ENCODE measurements around the gene ARFGEF2. TPM values are rescaled to one million over a fixed set of nuclear protein-coding genes. Genes with fewer than 3 reads are reported as not detected.

Gene ARFGEF2
- total and polyA plus RNA-seq, 2 of the 4 experiments (the other 2 are of a cell fraction): 10.3 to 39.1 TPM

DNA sequence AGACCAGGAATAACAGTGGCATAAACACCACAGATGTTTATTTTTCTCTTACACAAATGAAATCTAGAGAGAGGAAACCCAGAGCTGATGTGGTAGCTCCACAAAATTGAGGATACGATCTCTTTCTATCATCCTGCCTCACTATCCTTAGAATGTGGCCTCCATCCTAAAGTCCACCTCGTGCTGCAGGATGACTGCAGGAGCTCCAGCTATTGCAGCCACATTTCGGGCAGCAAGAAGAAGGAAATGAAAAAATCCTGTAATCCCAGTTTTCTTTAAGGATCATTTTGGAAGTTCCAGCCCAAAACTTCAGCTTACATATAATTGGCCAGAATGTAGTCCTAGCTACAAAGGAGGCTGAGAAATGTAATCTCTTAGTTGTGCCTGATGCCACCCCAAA, 41.2 kb upstream of the ARFGEF2 start:
- Histone ChIP-seq H4K8ac (ENCODE audit: low read depth in 2 of 2, low read length in 2 of 2) (no peak overlapping the region), H3K27me3 (ENCODE audit: control insufficient read depth, insufficient read depth, low read length) (peaks cover 6% of the 10 kb centered on the region), H3K4me1 (ENCODE audit: control insufficient read depth, insufficient read depth, low read length) (no peaks in the 10 kb centered on the region), H3K4me2 (ENCODE audit: low read depth, low read length) (no peak overlapping the region), H2AK9ac (replicated peaks; ENCODE audit: low read depth, low read length, poor library complexity) (no peak overlapping the region), H3K27ac (ENCODE audit: insufficient read depth, low read length) (no peak overlapping the region), H3K4ac (ENCODE audit: low read depth, low read length) (no peak overlapping the region), H4K5ac (ENCODE audit: low read depth, low read length) (no peak overlapping the region), H3K18ac (ENCODE audit: low read depth, low read length) (no peak overlapping the region), H2BK15ac (ENCODE audit: low read depth, low read length) (no peak overlapping the region), H4K91ac (ENCODE audit: insufficient read depth, low read depth, low read length) (no peak overlapping the region), H3K9ac (ENCODE audit: low read depth, low read length) (no peak overlapping the region), H3K23ac (ENCODE audit: low read depth, low read length) (no peak overlapping the region), H2BK5ac (ENCODE audit: low read depth, low read length, poor library complexity, severe bottlenecking) (no peak overlapping the region), H4K20me1 (ENCODE audit: insufficient read depth, low read length) (no peaks in the 10 kb centered on the region), H3K79me1 (ENCODE audit: low read depth in 1 of 2, low read length in 2 of 2) (no peaks in the 10 kb centered on the region), H3K9me3 (ENCODE audit: control insufficient read depth, insufficient read depth, low read length) (0 out of 2 replicates have a peak, but pooled peaks cover 2% of the 10 kb centered on the region), H3K4me3 (ENCODE audit: insufficient read depth, low read depth, low read length) (no peak overlapping the region), H3K36me3 (ENCODE audit: control insufficient read depth, insufficient read depth, low read length) (no peaks in the 10 kb centered on the region), H2AK5ac (ENCODE audit: low read depth, low read length) (no peak overlapping the region), H2BK120ac (ENCODE audit: low read depth, low read length) (no peak overlapping the region), H3K14ac (replicated peaks; ENCODE audit: low read depth, low read length) (no peak overlapping the region), H2BK20ac (ENCODE audit: low read depth, low read length) (no peak overlapping the region), H3K9me1 (ENCODE audit: insufficient read depth, low read length) (no peaks in the 10 kb centered on the region), H3K56ac (ENCODE audit: extremely low read depth, insufficient read depth, low read length) (no peak overlapping the region), H2AFZ (replicated peaks; ENCODE audit: low read length, poor library complexity) (no peak overlapping the region)
- no CpG with 5 or more reads among the region's 3 CpGs for WGBS, 2 experiments (ENCODE audit: extremely low coverage in 2 of 2, insufficient read length in 1 of 2)
- no peak for DNase-seq
- in situ Hi-C loops (cut with MboI; ENCODE audit: low sequenced_read_pairs) (loop anchor here (25.0 kb wide), 1 partner anchor 93 kb away; no protein-coding TSS in a partner anchor), dilution Hi-C loops (cut with HindIII; ENCODE audit: low sequenced_read_pairs, unreplicated experiment) (no loop called here), intact Hi-C loops (cut with micrococcal nuclease) (no loop called here)
- ChIA-PET CTCF (no interaction called here), POLR2A (ENCODE audit: unreplicated experiment) (no interaction called here)
- TF ChIP-seq CHD1 (IDR thresholded peaks at IDR 0.05; ENCODE audit: low read depth, low read length) (no peak), NFE2L2 (IDR thresholded peaks at IDR 0.05; ENCODE audit: low read depth, low read length) (no peak), MAZ (IDR thresholded peaks at IDR 0.05; ENCODE audit: borderline replicate concordance, low read depth, low read length) (no peak), RFX5 (IDR thresholded peaks at IDR 0.05; ENCODE audit: low read depth, low read length) (no peak), MXI1 (IDR thresholded peaks at IDR 0.05; ENCODE audit: borderline replicate concordance, low read depth, low read length) (no peak), FOS (IDR thresholded peaks at IDR 0.05; ENCODE audit: low read depth, low read length) (no peak), BHLHE40 (IDR thresholded peaks at IDR 0.05; ENCODE audit: low read depth, low read length) (no peak), RCOR1 (IDR thresholded peaks at IDR 0.05; ENCODE audit: insufficient replicate concordance, low read length) (no peak), SMC3 (IDR thresholded peaks at IDR 0.05; ENCODE audit: low read depth, low read length) (no peak), POLR2A (IDR thresholded peaks at IDR 0.05; ENCODE audit: low read depth, low read length) (no peak), RAD21 (IDR thresholded peaks at IDR 0.05; ENCODE audit: low read length) (no peak), CTCF (conservative IDR thresholded peaks at IDR 0.05; ENCODE audit: low read depth, low read length) (no peak), MAFK (IDR thresholded peaks at IDR 0.05; ENCODE audit: low read depth, low read length) (no peak)
- TF ChIP-seq, protein P1, sequence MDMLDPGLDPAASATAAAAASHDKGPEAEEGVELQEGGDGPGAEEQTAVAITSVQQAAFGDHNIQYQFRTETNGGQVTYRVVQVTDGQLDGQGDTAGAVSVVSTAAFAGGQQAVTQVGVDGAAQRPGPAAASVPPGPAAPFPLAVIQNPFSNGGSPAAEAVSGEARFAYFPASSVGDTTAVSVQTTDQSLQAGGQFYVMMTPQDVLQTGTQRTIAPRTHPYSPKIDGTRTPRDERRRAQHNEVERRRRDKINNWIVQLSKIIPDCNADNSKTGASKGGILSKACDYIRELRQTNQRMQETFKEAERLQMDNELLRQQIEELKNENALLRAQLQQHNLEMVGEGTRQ (IDR thresholded peaks at IDR 0.05; ENCODE audit: low read depth, low read length): no peak
- ATAC-seq (ENCODE audit: low read depth): no peak
- BruUV-seq (replicated peaks): no TSS peak

Measured in IMR-90 (cell line).